Left lung (tissue), 10 donors: ENCODE measurements around the gene NBPF8. TPM values are rescaled to one million over a fixed set of nuclear protein-coding genes. Genes with fewer than 3 reads are reported as not detected.
"Not testable (repeated sequence)": the region's sequence is repeated elsewhere in the genome, so short reads cannot be mapped to it uniquely, and the experiment has no call there.

ENCODE experiments used
- ATAC-seq: fragments of 200-7000 bp; cut with Tn5 transposase; one replicate; pipeline ENCODE4 v1.9.1; 2020; ENCODE audit warnings: moderate library complexity
- DNase-seq, 4 donors: peaks; one replicate each; pipeline ENCODE4 v3.0.0-alpha.2; 2013 to 2020
- H3K27ac ChIP-seq, 2 donors: fragments of 200-600 bp; sonication (generic) in 1 of 2; one replicate each; pipeline versions ENCODE4 v1.5.0 to v1.8.0; 2020 to 2021
- H3K27me3 ChIP-seq, 2 donors: fragments of 200-600 bp; sonication (generic) in 1 of 2; one replicate each; pipeline versions ENCODE4 v1.5.0 to v1.8.0; 2020 to 2021
- H3K36me3 ChIP-seq, 2 donors: fragments of 200-600 bp; sonication (generic) in 1 of 2; one replicate each; pipeline versions ENCODE4 v1.5.0 to v1.8.0; 2020 to 2021
- H3K4me1 ChIP-seq, 2 donors: fragments of 200-600 bp; one replicate each; pipeline ENCODE4 v1.8.0; 2021
- H3K4me3 ChIP-seq, 2 donors: fragments of 200-600 bp; sonication (generic) in 1 of 2; one replicate each; pipeline versions ENCODE4 v1.5.0 to v1.8.0; 2020 to 2021; ENCODE audit warnings: mild to moderate bottlenecking in 1 of 2
- H3K9me3 ChIP-seq, 2 donors: fragments of 200-600 bp; sonication (generic) in 1 of 2; one replicate each; pipeline versions ENCODE4 v1.5.0 to v1.8.0; 2020 to 2021
- intact Hi-C, 2 donors: fragments of 100-400 bp; cut with DNase I; formaldehyde crosslinking; loops; one replicate each; pipeline versions ENCODE4 v1.11.2 to v1.14.2; 2022
- polyA plus RNA-seq, 6 donors: library from polyadenylated mRNA; unstranded; fragments of 120-200 nt; gene quantifications; one replicate each; pipeline ENCODE4 v1.2.1, GENCODE V29; 2013; ENCODE audit not compliant: insufficient read length in 6 of 6
- total RNA-seq, 2 donors: library from RNA; stranded (reverse); fragmentation: NEBNext Ultra II Directional; extraction: Animal tissue kit (Norgen Biotek cat#: 25700); gene quantifications; one replicate each; pipeline ENCODE4 v1.2.1, GENCODE V29; 2021
- donor health status: DM: no; HTN: yes; CAD: no.
- donor health status: DM: no; HTN: no; CAD: no.

Gene NBPF8
- total and polyA plus RNA-seq, 8 donors, result 7.5 to 29.2 (median 20.4) TPM

- H3K4me1 ChIP-seq, intact Hi-C loops, H3K27ac ChIP-seq, H3K27me3 ChIP-seq, H3K36me3 ChIP-seq, ATAC-seq, H3K9me3 ChIP-seq, DNase-seq, H3K4me3 ChIP-seq: not testable (repeated sequence)
Observed at GRCh38 chr1:120431626-120432025, 16.8 kb downstream of the NBPF8 start.

GRCh38 chr1:120433831-120434230 is 19.0 kb downstream of the NBPF8 start:
- not testable (repeated sequence) for H3K36me3 ChIP-seq, ATAC-seq

GRCh38 chr1:120449124-120449523 is 34.3 kb downstream of the NBPF8 start:
- H3K27me3 ChIP-seq, H3K4me3 ChIP-seq, H3K36me3 ChIP-seq, ATAC-seq, H3K27ac ChIP-seq, H3K9me3 ChIP-seq, H3K4me1 ChIP-seq, intact Hi-C loops, DNase-seq: not testable (repeated sequence)

More at GRCh38 chr1:120433831-120434230, 19.0 kb downstream of the NBPF8 start:
- H3K27me3 ChIP-seq, H3K4me3 ChIP-seq, H3K4me1 ChIP-seq, H3K27ac ChIP-seq, intact Hi-C loops, H3K9me3 ChIP-seq: not testable (repeated sequence)
- peak in 1 of 4 donors; percentile 63 for DNase-seq

Other genes starting within 250 kb of the NBPF8 start
- 10 to 100 TPM; 35.8 to 36.1 TPM for gene SEC22B, start 238.5 kb upstream of the NBPF8 start, total RNA-seq
- 10 to 100 TPM; 34.2 to 44.7 (median 40.6) TPM for gene SEC22B, start 238.5 kb upstream of the NBPF8 start, polyA plus RNA-seq